GM19397 (cell line): ENCODE measurements around the gene SMIM9.
A peak's percentile ranks its signal among the peaks of the same experiment; 100 is the strongest.
"Not testable (repeated sequence)": the region's sequence is repeated elsewhere in the genome, so short reads cannot be mapped to it uniquely, and the experiment has no call there.

Experiments used
- ATAC-seq: cut with Tn5 transposase; IDR thresholded peaks from one replicate; pipeline ENCODE4 v1.9.1; 2021; ENCODE audit warnings: mild to moderate bottlenecking, moderate library complexity; ENCODE audit not compliant: unreplicated experiment

Gene SMIM9

DNA sequence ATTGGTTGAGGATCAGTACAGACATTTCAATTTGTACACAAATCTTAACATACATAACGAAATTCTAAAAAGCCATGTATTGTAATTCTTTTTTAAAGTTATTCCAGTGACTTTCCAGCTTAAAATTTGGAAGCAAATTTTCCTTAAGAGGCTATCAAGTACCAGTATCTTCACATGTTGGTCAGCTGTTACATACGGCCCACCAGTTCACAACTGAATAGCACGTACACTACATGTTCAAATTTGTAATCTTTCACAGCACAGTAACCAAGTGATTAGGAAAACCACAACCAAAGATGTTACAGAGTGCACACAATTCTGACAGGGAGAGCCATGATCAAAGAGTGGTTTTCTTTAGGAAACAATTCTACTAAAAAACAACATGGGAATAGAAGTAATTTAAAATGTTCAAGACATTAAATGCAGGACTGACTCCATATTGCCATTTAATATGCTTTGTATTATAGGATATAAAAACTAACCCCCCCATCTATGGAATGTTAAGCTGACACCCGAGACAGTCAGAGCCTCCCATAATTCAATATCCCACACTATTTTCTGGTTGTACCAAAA, 18.1 kb downstream of the SMIM9 start:
- not testable (repeated sequence) for ATAC-seq

DNA sequence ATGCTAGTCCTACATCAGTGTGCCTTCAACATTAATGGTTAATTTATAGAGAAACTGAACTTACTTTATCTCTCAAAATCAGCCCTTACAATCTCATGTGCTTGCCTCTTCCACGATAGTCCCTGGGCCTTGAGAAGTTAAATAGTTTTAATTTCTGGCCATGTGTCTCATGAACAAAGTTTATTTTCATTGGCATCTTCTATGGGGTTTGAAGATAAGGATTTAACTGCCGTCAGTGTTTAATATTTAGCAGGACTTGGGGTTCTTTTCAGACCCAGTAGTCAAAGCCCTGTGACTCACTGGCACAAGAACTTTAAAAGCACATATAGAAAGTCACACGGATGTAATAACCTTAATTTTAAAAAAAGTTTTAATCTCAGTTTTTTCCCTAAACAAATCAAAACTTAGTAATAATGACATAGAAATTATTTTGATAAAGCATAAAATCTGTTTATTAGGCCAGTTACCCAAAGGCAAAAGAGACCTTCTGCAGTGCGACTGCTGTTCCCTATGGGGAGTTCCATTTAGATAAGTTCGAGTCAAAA, 19.1 kb downstream of the SMIM9 start:
- no peak for ATAC-seq

DNA sequence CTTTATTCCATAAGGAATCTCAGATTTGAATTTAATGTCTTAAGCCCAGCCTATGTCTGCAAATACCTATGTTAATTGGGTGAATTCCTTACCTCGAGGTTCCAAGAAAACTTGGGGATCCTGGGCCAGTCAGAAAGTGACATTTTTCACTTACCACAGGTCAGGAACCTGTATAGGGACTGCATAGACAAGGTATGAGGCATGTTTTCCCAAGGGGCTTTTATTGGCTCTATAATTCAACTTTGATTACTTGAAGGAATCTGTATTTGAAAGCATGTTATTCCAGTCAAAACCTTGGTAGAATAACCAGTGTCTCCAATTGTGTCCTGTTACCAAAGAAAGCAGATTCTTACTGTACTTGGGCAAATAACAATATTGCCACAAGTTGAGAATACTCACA, 20.7 kb downstream of the SMIM9 start:
- no peak for ATAC-seq

DNA sequence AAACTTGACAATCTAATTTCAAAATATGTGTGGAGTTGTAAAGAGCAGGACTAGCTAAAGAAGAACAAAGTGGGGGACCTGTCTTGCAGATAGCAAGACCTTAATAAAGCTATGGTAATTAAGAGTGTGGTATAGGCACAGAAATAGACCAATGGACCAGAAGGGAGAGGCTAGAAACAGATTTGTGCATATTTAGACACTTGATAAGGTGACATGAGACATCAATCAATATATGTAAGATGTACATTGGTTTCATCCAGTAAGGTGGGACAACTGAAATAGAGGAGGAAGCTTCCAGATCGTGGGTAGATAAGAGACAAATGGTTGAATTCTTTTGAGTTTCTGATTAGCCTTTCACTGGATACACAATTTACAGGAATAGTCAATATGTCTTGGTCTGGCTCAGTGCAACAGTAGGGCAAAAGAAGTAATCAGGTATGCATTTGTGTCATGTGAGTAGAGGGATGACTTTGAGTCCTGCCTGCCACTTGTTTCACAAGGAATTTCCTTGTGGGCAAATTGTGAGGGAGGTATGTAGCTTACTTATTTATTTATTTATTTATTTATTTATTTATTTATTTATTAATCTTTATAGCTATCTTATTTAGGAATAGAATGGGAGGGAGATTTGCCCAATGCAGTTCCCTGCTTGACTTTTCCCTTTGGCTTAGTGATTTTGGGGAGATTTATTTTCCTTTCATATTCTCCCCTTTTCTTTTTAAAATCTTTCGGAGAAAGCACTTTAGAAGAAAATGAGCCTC, 21.9 kb downstream of the SMIM9 start:
- ATAC-seq: no peak

- no peak for ATAC-seq
Measured at GRCh38 chrX:154809939-154810665, 24.4 kb downstream of the SMIM9 start.

DNA sequence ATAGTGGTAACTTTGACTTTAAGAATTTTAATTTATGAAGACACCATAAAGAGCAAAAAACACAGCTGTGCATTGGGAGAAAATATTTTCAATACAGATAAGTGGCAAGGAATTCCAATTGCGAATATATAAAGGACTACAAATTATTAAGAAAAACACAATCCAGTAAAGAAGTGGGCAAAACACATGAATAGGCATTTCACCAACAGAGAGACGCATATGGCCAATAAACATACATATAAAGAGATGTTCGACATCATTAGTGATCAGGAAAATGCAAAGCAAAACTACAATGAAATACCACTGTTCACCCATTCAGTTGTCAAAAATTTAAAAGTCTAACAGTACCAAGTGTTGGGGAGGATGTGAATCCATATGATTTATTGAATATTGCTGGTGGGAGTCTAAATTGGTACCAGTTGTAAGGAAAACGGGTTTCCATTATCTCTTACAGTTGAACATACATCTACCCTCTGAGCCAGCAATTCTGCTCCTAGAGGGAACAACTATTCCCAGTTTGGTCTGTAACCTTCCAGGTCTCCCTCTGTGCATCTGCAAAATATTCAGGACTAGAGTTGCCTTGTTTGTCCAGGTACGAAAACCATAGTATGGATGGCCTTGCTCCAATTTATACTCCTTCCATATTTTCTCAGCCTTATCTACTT, 27.5 kb downstream of the SMIM9 start:
- ATAC-seq: no peak

GRCh38 chrX:154805696-154806091, 28.8 kb downstream of the SMIM9 start:
- ATAC-seq: no peak

DNA sequence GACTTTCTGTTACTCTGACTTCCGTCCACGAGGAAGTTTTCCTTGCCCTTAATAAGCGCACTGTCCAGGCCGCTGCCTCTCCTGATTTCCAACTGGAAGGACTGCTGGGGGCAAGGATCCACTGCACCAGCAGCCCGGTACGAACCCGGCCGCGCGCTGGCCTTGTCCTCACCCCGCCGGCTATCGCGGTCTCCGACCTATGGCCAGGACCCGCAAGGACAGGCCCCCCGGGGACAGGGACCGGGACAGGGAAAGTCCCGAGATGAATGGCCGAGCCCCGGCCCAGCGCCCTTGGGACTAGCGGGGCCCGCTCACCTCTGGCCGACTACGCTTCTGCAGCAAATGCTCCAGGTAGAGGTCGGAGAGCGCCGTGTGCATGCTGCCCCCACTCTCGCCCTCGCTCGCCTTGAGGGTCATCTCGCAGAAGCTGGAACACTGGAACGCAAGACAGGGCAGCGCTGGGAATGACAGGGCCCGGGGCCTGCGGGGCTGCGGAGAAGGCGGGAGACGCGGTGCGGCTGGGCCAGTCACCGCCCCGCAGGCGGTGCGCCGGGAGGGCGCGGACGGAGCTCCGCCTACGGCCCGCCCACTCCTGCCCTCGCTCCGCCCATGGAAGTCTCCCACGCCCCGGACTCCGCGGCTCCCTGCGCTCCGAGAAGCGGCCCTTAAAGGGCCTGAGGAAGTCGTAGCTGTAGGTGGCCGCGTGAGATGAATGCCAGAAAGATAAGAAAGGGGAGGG, 29.3 kb downstream of the SMIM9 start, which contains the start of gene MPP1:
MPP1 (minus strand) TSS at position 529 of the 739 bp plus-strand sequence; CDS start at position 417, 112 bp downstream.
- peak; percentile 96 for ATAC-seq

DNA sequence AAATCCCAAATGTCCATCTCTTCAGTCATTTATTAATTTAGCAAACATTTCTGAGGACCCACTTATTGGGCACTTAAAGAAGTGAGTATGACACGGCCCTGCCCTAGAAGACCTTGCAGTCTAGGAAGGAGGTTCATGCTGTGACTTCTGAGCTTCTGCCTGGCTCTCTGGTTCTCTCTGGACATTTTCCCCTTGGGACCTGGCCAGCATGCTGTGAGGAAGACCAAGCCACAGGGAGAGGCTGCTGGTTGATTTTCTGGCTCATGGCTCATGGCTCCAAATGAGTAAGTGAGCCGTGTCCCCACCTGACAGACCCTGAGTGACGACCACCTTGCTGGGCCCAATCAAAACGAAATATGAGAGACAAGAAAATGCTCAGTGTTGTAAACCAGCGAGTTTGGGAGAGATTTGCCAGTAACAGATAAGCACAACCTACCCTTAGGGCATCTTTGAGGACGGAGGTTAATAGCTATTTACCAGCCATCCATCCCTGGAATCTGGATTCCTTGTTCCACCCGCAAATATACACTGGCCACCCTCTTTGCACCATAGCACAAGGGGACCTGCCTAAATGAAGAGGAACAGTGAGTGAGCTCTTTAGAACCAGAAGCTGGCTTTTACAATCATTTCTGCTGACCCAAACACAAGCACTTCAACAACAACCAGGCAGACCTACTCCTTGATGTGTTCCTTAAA, 30.1 kb downstream of the SMIM9 start:
- no peak for ATAC-seq

GRCh38 chrX:154802947-154803346, 31.5 kb downstream of the SMIM9 start:
- ATAC-seq: no peak

DNA sequence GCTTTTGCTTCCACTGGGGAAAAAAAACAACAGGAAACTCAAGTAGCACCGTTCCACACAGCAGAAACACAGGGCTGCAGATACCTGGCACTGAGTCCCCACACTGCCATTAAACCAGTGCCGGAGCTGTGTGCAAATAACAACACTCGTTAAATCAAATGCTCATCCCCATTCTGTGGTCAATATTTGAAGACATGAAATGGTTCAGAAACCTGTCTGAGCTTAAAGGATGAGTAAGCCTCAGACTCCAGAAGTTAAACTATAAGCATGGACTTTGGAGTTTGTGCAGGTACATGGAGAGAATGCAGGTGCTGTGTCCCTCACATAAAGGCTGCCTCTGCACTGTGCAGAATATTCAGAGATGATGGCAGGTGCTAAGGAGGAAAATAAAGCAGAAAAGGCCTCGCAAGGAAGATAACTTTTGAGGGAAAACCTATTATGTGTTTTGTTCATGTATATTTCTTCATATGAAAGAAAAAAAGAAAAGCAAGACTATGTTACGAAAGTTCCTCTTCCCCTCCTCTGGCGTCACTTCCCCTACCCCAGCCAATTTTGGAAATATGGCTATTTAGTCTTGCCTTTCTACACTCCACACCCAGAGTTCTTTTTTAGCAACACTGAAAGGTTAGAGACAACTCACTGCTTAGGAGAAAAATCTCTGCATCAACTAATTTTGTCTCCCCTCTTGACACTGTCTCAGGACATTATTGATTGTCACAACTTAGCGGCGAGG, 33.8 kb downstream of the SMIM9 start:
- ATAC-seq: no peak

DNA sequence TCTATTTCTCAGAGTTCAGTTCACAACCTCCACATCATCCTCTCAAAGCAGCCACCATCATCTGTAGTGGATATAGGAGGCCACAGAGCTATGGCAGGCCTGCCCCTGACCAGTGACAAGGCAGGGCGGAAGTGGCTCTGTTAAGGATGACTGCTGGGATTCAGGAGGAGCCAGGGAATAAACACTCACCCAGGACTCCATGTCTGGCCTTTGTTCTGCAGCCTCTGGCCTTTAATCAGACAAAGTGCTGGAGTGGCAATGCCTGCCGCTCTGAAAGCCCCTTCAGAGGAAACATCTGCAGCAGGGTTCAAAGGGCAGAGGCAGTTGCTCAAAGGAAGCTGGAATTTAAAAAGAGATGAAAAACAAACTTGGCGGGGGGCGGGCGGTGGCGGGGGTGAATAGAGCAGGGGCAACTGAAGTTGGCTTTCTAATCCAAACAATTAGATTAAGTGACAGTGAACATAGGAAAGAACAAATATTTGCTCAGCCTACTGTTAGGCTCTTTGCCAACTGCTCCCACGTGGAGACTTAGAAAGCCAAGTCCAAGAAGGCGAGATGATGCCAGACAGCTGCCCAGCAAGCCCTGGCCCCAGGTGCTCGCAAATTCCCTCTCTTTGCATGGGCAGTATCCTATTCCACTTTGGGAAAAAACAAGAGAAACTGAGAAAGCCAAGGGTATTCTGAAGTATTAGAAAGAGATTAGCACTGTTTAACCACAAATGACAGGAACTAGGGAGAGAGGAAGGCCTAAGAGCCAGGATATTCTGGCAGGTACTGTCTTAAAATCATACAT, 34.7 kb downstream of the SMIM9 start:
- no peak for ATAC-seq

DNA sequence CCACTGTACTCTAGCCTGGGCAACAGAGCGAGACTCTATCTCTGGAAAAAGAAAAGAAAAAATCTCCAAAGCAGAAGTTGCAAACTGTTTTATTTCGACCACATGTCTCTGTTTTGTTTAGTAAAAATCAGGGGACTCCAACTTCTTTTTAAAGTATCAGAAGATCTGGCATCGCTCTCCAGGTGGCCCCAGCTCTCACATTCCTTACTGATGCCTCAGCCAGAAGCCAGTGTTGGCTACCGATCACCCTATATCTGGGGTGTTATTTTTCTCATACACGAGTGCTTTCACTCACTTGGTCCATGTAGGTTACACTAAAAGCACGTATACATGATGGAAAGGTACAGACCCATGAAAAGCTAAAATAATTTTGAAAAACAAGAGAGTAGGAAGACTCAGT, 37.5 kb downstream of the SMIM9 start:
- no peak for ATAC-seq

DNA sequence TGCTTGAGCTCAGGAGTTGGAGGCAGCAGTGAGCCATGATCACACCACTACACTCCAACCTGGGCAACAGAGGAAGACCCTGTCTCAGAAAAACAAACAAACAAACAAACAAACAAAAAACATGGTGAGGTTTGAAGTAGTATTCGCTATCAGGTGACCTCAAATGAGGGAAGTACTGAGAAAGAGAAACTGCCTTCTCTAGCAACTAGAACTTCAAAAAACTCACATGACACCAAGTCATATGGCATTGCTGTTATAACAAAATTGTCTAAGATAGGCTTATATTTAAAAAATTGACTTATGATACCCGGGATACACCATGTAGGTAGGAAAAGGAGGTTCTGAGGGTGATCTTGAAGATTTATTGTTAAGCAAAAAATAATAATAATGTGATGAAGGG, 39.4 kb downstream of the SMIM9 start:
- ATAC-seq: no peak

- no peak for ATAC-seq
Measured at GRCh38 chrX:154793084-154793795, 41.2 kb downstream of the SMIM9 start.

GRCh38 chrX:154791939-154792338, 42.5 kb downstream of the SMIM9 start:
- no peak for ATAC-seq

DNA sequence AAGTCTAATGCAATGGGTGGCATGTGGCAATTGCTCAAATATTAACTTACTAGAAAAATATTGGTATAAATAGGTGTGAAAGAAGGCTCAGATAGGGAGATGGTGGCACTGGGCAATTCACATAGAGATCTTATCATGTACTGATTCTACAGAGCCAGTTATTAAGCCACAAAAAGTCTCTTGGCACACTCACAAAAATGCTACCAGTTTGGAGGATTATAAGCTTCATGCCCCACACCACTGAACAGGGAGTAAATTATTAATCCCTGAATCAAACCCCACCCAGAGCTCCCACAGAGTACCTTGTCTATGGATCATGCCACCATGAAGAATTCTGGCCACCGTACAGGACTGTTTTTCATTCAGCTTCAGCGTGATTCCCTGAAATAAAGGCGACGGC, 43.0 kb downstream of the SMIM9 start:
- no peak for ATAC-seq

DNA sequence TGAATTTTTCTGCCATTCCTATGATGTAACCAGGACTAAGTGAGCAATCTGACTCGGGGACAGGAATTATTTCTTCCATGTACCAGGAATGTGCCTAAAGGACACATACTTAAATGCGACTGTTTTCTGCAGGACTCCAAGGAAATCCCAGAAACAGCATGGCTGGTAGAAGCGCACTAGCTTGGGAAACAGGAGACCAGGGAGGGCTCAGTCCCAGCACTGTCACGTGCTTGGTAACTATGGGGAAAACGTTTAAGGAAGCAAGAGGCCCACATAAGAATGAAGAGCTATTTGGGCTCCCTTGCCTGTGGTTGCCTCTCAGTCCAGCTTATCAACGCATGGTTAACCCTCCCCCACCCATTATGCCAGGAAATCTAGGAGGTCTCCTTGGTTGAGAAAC, 48.7 kb downstream of the SMIM9 start:
- ATAC-seq: no peak
